ENCODE results near the gene PINLYP.
"Not testable (repeated sequence)": the region's sequence is repeated elsewhere in the genome, so short reads cannot be mapped to it uniquely, and the experiment has no call there.

The PINLYP gene

DNA sequence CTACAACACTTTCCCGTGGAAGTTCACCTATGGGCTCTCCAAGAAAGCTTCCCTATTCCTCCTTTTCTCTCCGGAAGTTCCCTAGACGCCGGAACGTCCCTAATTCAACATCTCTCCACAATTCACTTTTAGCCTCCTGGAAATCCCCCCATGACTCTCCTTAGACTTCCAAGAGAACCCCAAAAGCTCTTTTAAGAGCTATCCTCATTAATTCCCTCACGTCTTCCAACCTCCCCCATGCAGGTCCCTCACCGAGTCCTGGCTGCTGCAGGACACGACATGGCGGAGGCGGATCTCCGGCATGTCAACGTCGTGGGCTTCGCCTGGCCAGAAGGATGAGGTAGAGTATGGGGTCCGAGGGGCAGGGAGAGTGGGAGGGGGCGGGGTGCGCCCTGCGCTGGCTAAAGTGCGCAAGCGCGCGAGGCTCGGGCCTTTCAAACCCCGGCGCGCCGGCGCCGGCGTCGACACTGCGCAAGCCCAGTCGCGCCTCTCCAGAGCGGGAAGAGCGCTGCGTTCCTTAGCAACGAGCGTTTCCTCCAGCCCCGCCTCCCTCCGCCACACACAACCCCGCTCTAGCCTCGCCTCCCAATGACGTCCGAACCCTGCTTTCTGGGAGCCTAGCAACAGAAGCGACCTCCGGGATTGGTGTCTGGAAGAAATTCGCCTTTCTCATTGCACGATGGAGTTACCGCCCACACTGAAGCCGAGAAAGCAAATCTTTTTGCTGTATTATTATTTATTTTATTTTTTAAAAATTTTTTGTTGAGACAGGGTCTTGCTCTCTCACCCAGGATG lies at the start of gene PINLYP, which contains the start of gene XRCC1:
Gene PINLYP (plus strand): TSS at position 646 of the 795 bp plus-strand sequence. CDS start 1,391 bp downstream, outside the sequence.
Gene XRCC1 (minus strand): TSS at position 372 of the 795 bp plus-strand sequence. CDS start 69 bp downstream, at position 303.
- peak; percentile 98 for FAIRE-seq

DNA sequence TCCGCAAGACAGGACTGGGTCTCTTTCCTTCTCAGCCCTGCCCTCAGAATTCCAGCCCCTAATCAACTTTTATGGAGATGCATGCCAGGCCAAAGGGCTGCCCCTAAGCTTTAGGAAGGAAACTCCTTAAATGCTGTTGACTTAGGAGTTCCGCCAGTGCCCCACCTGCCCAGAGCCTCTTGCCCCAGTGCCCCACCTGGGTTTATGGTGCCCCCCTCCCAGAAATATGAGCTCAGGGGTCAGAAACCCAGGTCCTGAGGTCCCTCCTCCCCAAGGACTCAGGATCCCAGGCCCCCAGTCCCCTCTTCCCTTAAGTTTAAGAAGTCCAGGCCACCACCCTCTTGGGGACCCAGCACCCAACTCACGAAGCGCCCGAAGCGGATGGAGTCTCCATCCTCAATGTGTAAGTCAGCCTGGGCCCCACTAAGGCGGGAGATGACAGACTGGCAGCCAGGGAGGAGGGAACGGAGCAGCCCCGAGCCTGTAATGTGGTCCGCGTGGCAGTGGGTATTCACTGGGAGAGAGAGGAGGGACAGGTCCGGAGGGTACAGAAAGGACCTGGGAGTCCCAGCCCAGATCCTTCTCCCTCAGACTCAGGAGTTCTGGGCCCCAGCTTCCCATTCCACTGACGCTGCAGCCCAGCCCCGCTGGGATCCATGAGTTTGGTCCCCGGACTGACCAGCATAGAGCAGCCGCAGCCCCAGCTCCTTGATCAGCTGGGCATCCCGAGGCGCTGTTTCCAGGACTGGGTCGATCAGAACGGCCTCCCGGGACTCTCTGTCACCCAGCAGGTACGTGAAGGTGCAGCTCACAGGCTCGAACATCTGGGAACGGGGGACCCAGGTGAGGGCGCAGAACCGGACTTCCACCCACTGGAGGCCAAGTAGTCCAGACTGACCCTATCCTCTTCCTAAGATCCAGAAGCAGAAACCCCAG lies 49.5 kb upstream of the PINLYP start:
- no peak for FAIRE-seq

DNA sequence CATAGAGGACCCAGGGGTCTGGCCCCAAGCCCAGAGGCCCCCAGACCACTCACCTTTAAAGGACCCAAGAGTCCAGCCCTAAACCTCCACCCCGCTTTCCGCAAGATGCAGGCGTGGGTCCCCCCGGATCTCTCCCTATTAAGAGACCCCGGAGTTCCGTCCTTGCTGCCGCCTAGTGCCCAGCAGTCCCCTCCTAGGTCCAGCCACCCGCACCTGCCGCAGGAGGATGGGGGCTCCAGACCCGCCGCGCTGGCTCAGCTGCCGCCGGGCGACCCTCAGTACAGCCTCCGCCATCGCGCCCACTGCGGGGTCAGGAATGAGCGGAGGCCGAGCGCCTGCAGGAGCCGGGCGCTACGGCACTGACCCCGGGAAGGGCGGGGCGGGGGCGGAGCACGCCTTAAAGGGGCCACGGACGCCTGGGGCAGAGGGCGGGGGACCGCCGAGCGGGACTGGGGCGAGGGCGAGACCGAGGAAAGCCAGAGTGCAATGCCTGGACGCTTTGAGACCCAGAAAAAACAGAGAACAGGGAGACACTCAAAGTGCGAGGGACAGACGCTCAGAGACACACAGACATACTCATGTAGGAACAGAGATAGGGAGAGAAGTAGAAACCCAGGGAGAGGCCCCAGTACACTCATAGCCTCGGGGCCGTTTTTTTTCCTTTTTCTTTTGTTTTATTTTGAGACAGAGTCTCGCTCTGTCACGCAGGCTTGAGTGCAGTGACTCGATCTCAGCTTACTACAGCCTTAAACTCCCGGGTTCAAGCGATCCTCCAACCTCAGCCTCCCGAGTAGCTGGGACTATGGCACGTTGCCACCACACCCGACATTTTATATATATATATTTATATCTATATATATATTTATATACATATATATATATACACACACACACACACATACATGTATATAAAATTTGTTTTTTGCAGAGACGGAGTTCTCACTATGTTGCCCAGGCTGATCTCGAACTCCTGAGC lies 48.4 kb upstream of the PINLYP start, which contains the start of gene ETHE1:
Gene ETHE1 (minus strand): TSS at position 318 of the 976 bp plus-strand sequence. CDS start 24 bp downstream, at position 294.
- no peak for FAIRE-seq

DNA sequence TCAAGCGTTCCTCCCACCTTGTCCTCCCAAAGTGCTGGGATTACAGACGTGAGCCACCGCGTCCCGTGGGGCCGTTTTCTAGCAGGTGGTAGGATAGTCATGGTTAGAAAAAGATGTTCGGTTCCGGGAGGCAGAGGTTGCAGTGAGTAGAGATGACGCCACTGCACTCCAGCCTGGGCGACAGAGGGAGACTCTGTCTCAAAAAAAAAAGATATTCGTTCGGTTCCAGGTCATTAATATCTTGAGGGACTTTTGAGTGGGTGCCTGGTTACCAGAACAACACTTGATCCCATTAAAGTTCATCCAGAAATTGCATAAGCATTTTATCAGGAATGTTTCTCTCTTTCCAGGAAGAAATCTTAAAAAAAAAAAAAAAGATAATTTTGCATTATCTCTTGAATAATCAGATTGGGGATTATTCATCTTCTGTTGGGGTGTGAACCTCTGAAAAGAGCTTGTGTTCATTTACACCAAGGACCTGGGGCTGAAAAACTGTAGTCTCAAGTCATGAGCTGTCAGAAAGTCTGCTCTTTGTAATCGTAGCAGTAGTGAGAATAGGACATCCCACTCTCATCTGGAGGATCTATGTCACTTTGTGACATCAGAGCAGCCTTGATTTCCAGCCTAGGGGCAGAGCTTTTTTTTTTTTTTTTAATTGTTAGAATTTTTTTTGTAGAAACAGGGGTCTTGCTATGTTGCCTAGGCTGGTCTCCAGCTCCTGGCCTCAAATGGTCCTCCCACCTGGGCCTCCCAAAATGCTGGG lies 47.6 kb upstream of the PINLYP start:
- FAIRE-seq, result no peak

DNA sequence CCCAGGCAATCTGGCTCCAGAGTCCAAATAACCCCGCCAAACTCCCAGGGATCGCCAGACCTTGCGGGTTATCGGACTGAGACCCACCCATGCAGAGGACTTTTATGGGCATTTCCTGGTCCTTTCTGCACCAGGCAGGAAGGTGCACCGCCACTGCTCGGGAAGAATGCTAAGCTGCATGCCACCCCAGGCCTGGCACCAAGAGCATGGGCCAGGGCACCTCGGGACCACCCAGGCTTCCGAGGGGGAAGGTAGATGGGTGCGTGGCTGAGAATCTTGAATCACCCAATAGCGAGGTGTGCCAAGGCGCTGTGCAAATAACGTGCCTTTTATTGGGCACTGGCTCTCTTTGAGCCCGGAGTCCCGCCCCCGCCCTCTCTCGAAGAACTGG lies 43.0 kb upstream of the PINLYP start:
- FAIRE-seq, result no peak

DNA sequence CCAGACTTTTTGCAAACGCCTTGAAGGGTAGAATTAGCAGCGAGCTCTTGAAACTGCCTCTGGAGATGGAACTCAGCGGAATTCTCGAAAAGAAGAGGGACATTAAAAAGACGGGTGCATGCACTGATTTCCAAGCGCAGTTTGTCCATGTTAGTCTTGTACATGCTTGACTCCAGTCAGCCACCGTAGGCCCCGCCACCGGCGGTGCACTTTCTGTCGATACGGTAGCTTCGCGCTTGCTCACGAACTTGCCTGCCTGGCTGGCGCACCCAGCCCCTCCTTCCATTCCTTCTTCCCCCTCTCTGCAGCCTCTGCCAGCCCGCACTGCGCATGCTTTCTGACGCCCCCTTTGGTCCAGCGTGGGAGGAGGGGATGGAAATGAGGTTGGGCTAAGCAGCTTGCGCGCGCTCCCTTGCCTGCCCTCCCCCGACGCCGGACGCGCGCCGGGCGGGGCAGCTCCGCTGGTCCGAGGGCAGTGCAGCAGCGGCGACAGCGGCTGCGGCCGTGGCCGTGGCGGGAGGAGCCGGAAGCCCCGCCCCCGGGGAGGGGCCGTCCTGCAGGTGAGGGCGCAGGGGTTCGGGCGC lies 42.5 kb upstream of the PINLYP start, which contains the start of gene ZNF575:
Gene ZNF575 (plus strand): TSS at position 227 of the 584 bp plus-strand sequence. CDS start 1,235 bp downstream, outside the sequence.
- FAIRE-seq, result peak; percentile 61

DNA sequence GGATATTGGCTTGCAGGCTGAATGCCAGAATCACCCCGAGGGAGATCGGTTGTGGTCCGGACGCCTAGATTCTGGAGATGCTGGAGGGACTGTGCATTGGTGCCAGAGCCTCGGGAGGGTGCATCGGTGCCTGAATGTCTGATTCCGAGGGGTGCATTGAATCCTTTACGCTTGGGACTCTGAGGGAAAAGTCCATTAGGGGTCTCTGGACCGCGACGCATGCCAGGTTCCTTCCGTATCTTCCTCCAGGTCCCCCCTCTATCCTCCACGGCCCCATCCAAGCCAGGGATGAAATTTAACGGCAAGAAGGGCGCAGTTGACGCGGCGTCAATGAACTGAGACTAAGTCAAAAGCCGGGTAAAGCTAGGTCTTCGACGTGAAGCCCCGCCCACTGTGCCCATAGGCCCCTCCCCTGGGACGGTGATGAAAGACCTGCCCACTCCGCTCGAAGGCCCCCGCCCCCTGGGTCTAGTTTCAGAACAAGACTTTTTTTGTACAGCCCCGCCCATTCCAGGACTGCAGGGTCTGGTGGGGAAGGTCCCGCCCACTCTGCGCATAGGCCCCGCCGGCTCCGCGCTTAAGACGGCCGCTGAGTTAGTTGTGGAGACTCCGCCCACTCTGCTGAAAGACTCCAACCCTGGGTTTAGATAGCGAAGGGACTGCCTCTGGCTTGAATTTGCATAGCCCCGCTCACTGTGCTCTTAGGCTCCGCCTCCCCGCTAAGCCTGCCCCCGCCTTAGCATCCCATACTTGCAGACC lies 41.9 kb upstream of the PINLYP start:
- peak; percentile 98 for FAIRE-seq

DNA sequence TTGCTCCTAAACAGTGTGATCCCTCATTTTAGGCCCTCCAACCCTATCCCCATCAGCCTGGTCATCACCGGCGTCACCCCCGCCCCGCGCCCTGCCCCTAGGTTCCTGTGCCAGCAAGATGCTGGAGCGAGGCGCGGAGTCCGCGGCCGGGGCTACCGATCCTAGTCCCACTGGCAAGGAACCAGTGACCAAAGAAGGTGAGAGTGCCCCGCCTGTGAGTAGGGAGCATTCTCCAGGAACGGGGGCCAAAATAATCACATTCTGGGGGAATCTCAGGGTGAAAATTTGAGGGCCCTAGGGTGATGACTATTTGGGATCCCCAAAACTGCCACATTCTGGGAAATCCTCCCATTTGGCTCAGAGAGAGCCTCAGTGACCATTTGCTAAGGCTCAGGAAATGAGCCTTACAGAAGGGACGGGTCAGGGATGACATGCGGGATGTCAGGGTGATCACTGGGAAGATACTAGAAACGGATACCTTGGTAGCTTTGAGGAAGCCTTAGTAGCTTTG lies 41.2 kb upstream of the PINLYP start:
- FAIRE-seq, result no peak

DNA sequence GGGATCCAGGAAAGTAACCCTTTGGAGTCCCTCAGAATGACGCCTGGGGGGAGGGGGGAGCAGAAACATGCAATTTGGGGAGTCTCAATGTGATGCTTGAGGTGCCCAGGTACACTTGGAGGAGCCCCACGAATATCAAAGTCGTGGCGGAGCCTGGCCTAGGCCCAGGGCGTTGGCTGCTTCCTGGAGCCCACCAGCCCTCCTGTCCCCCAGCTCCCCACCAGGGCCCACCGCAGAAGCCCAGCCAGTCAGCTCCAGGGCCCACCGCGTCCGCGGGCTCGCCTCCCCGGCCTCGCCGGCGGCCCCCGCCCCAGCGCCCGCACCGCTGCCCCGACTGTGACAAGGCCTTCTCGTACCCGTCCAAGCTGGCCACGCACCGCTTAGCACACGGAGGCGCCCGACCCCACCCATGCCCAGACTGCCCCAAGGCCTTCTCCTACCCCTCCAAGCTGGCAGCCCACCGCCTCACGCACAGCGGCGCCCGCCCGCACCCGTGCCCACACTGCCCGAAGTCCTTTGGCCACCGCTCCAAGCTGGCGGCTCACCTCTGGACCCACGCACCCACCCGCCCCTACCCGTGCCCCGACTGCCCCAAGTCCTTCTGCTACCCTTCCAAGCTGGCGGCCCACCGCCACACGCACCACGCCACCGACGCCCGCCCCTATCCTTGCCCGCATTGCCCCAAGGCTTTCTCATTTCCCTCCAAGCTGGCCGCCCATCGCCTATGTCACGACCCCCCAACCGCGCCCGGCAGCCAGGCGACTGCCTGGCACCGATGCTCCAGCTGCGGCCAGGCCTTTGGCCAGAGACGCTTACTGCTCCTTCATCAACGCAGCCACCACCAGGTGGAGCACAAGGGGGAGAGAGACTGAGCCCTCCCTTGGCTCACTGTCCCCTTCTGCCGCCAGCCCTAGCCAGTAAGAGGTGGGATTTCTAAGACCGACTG lies 40.5 kb upstream of the PINLYP start:
- no peak for FAIRE-seq

DNA sequence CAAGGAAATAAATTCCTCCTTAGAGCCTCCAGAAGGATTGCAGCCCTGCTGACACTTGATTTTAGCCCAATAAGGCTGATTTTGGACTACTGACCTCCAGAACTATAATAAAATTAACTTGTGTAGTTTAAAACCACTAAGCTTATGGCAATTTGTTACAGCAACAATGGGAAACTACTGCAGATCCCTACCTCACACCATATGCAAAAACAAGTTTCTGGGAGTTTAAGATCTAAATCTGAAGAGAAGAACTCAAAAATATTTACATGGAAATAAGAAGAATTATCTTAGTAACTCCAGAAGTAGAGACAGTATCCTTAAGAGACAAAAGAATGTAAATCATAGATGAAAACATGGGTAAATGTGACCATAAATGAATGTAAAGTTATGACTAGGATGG lies 36.7 kb upstream of the PINLYP start:
- FAIRE-seq, result no peak

DNA sequence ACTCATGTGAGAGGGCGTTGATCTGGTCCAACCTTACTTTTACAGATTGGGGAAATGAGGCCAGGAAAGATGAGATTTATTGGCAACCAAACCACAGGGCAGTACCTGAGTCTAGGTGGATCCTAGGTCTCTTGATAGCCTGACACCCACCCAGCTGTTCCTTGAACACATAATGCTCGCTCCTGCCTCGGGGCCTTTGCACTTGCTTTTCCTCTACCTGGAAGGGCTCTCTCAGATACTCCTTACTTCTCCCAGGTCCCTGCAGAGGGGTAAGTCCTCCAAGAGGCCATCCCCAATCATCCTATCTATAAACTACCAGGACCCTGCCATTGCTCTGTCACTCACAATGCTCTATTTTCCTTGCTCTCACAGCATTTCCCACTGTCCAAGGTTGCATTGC lies 35.2 kb upstream of the PINLYP start:
- FAIRE-seq, result no peak

DNA sequence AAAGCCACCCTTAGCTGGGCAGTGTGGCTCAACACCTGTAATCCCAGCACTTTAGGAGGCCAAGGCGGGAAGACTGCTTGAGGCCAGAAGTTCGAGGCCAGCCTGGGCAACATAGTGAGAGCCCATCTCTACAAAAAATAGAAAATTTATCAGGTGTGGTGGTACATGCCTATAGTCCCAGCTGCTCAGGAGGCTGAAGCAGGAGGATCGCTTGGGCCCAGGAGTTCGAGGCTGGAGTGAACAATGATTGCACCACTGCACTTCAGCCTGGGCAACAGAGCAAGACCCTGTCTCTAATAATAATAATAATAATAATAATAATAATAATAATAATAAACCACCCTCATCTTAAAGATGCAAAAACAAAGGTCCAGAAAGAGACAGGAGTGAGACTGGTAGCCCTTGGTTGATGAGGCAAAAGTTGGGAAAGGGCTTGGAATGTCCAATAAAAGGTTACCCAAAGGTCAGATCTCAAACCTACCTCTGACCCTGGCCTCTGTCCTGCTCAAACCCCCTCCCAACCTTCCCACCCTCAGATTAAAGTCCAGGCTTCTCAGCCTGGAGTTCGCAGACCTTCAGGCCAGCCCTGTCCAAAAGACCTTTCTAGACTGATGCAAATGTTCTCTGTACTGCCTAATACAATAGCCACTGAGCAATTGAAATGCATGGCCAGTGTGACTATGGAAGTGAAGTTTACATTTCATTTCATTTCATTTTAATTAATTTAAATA lies 33.5 kb upstream of the PINLYP start:
- FAIRE-seq, result no peak

DNA sequence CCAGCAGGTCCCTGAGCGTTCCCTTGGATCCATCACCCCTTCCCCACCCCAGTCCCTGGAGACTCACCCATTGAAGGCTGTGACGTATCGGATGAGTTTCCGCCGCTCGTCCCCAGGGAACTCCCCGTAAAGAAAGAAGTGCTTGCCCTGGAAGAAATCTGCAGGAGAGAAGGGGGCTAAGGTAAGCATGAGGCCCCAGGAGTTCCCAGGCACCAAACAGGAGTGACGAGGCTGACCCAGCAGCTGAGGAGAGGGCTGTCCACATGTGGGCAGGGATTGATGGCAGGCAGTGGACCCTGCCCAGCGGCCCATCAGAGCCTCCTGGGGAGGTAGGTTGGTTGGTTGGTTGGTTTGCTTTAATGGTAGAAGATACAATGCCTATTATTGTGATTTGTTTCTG lies 31.5 kb upstream of the PINLYP start:
- no peak for FAIRE-seq

DNA sequence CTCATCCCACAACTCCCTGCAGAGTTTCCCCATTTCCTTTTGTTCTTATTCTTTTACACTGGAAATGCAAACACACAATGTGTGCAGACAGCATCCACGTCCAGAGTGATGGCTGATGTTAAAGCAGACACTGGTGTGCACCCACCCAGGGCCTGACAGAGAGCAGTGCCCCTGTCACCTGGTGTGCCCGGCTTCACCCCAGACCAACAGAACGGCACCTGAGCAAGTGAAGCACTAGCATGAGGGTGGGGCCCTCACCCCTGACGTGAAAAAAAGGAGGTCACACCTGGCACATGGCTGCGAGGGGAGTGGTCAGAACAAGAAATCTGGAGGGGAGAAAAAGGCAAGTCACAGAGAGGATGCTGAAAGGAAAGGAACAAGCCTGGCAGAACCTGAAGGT lies 30.3 kb upstream of the PINLYP start:
- no peak for FAIRE-seq

DNA sequence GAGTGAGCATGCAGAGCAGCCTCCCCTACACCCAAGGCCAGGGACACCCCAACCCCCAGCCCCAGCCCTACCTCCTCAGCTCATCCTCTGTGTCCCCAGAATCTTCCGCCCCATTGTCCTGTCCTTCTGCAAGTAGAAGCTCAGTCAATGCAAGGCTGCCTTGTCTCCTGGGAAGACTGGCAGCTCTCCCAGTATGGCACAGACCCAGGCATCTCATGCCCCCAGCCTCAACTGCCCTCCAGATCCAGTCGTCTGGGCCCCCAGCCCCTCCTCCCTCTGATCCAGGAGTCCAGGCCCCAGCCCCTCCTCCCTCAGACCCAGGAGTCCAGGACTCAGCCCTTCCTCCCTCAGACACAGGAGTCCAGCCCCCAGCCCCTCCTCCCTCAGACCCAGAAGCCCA lies 29.6 kb upstream of the PINLYP start:
- FAIRE-seq, result no peak

DNA sequence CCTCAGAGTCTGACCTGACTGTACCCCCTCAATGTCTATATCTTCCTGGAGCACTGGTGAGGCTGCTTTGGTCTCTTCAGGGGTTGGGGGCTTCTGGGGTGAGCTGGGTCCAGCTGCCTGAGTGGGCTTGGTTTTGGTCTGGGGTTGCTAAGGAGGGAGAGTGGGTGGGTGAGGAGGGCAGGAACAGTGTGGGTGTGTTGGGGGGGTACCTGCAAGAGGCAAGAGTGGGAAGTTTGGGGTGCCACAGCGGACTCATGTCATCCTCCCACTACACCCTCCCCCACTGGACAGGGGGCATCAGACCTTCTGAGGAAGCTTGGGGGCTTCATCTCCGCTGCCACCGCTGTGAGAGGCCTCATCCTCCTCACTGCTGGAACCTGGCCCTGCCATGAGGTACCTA lies 29.0 kb upstream of the PINLYP start:
- no peak for FAIRE-seq

DNA sequence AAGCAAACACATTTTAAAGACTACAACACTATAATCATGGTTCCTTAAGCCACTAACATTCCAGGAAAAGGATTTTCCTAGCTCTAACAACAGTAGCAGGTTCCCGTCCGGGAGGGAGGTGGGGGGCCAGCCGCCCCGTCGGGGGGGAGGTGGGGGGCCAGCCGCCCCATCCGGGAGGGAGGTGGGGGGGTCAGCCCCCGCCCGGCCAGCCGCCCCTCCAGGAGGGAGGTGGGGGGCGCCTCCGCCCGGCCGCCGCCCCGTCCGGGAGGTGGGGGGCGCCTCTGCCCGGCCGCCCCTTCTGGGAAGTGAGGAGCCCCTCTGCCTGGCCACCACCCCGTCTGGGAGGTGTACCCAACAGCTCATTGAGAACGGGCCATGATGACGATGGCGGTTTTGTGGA lies 27.7 kb upstream of the PINLYP start:
- not testable (repeated sequence) for FAIRE-seq

DNA sequence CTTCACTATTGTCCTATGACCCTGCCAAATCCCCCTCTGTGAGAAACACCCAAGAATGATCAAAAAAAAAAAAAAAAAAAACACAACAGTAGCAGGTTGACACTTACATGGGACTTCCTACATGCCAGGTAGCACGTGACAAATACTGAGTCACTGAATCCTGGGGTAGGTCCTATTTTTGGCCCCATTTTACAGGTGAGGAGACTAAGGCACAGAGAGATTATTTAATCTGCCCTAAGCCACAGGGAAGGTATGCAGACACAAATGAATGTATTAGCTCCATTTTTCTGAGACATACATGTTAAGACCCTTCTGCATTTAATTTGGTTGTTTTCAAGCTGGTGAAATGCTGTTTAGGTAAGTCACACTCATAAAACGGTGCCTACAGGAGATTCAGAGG lies 26.9 kb upstream of the PINLYP start:
- FAIRE-seq, result no peak

All from TTC549 (cell line).